IMR-90 (cell line): ENCODE results near the gene TMEM141.

Source experiments
- CEBPB ChIP-seq: IDR thresholded peaks from 2 replicates; pipeline ENCODE4 v1.6.1; 2012; ENCODE audit warnings: low read depth, low read length, improper control_type of control experiment
- POLR2A ChIP-seq: IDR thresholded peaks from 2 replicates; pipeline ENCODE4 v1.6.1; 2012; ENCODE audit warnings: mild to moderate bottlenecking, low read depth, low read length
- TF ChIP-seq, protein P1 (sequence below): conservative IDR thresholded peaks from 2 replicates; pipeline ENCODE4 v1.5.1; 2012; ENCODE audit warnings: mild to moderate bottlenecking, low read depth, low read length, improper control_type of control experiment

DNA sequence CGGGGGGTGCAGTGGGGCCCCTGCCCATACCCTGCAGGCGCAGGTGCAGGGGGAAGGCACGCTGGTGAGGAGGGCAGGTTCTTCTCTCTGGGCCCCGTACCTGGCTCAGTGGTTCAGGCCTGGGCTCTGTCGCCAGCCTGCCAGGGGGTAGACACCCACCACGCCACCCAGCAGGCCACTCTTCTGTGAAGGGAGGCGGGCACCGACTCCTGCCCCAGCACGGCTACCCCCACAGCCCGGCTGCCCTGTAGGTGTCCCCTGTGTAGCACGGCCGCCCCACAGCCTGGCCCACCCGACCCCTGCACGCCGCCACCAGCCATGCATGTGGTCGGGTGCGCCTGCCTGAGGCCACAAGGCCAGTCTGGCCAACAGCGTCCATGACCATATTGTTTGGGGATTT, 44.5 kb upstream of the TMEM141 start:
- TF ChIP-seq, protein P1, sequence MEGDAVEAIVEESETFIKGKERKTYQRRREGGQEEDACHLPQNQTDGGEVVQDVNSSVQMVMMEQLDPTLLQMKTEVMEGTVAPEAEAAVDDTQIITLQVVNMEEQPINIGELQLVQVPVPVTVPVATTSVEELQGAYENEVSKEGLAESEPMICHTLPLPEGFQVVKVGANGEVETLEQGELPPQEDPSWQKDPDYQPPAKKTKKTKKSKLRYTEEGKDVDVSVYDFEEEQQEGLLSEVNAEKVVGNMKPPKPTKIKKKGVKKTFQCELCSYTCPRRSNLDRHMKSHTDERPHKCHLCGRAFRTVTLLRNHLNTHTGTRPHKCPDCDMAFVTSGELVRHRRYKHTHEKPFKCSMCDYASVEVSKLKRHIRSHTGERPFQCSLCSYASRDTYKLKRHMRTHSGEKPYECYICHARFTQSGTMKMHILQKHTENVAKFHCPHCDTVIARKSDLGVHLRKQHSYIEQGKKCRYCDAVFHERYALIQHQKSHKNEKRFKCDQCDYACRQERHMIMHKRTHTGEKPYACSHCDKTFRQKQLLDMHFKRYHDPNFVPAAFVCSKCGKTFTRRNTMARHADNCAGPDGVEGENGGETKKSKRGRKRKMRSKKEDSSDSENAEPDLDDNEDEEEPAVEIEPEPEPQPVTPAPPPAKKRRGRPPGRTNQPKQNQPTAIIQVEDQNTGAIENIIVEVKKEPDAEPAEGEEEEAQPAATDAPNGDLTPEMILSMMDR: no peak
- no peak for TF ChIP-seq CEBPB
- TF ChIP-seq POLR2A: no peak
